ENCODE results near the gene CTNS.

The CTNS gene

DNA sequence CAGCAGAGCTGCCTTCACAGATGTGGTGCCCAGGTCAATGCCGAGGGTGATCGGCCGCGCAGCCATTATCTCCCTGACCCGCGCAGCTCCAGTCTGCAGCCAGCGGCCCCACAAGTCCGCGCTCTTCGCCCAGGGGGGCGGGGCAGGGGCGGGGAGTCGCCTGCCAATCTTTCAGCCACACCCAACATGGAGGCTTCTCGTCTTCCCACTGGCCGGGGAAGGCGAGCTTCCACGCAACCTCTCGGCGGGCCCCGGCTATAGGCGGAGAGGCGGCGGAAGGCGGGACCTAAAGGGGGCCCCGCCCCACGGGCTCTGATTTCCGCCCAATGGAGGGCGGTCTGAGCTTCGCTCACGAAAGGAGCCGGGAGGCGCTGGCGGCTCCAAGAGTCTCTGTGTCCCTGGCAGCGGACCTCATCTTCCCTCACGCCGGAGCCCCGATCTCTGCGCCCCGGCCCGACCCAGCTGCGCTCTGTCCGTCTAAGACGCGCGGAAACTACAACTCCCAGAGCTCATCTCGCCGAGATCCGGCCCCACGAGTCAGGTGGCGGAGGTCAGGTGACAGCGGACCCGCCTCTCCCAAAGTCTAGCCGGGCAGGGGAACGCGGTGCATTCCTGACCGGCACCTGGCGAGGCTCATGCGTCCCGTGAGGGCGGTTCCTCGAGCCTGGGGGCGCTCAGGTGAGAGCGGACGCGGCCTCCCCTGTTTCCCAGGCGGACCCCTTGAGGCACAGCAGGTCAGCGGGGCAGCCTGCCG is at the start of gene CTNS, which contains the start of gene SHPK:
CTNS (plus strand) TSS at position 607 of the 754 bp plus-strand sequence. CDS start 3,447 bp downstream, outside the sequence.
SHPK (minus strand) TSS at position 97 of the 754 bp plus-strand sequence; CDS start at position 66, 31 bp downstream.
- peak; percentile 97 for DNase-seq
- in situ Hi-C loops (cut with MboI; ENCODE audit: low pct_unique_long_range_greater_than_20kb, low sequenced_read_pairs) = no loop called here

DNA sequence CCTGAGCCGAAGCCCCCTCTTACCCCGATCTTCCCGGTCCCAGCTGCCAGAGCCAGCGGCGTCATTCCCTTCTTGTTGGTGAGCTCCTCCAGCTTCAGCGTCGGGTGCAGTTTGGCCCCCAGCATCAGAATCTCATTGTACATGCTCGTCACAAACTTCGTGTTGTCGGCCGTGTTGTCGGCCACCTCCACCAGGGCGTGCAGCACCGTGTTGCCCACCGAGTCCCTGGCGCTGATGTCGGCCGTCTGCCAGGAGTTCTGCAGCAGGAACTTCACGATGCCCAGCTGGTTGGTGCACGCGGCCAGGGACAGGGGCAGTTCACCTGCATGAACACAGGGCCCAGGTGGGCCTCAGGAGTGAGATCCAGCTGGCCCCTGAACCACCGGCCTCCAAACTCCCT is 46.8 kb upstream of the CTNS start:
- DNase-seq = no peak
- in situ Hi-C loops (cut with MboI; ENCODE audit: low pct_unique_long_range_greater_than_20kb, low sequenced_read_pairs) = no loop called here

DNA sequence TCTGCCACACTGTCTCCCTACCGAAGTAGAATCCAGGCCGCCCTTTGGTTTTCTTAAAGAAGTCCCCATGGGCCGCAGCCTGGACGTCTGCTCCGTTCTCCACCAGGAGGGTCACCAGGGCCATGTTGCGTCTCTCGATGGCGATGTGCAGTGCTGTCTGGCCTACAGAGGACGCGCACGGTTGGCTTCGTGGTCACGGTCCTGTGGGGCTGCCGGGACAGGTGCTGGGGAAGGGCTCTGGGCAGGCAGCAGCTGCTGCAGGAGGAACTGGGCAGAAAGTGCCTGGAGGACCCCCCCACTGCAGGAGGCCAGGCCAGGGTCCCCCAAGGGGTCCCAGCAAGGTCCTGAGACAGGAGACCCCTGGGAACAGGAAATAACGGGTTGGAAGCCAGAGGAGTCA is 46.3 kb upstream of the CTNS start:
- no peak for DNase-seq
- in situ Hi-C loops (cut with MboI; ENCODE audit: low pct_unique_long_range_greater_than_20kb, low sequenced_read_pairs) = no loop called here

DNA sequence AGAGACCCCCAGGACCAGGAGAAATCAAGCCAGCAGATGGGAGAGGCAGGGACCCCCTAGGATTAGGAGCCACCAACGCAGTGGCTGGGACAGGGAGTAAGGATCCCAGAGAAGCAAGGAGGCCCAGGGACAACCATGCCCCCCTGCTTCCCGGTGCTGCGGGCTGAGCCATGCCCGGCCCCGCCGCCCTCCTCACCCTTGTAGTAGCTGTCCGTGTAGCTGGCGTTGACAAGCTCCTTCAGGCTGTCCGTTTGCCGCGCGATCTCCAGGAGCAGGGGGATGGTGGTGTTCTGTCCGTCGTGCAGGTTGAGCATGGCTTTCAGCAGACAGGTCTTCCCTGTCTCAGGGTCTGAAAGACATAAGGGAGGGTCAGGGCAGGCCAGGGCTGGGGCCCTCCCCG is 45.8 kb upstream of the CTNS start:
- no peak for DNase-seq
- in situ Hi-C loops (cut with MboI; ENCODE audit: low pct_unique_long_range_greater_than_20kb, low sequenced_read_pairs) = no loop called here

DNA sequence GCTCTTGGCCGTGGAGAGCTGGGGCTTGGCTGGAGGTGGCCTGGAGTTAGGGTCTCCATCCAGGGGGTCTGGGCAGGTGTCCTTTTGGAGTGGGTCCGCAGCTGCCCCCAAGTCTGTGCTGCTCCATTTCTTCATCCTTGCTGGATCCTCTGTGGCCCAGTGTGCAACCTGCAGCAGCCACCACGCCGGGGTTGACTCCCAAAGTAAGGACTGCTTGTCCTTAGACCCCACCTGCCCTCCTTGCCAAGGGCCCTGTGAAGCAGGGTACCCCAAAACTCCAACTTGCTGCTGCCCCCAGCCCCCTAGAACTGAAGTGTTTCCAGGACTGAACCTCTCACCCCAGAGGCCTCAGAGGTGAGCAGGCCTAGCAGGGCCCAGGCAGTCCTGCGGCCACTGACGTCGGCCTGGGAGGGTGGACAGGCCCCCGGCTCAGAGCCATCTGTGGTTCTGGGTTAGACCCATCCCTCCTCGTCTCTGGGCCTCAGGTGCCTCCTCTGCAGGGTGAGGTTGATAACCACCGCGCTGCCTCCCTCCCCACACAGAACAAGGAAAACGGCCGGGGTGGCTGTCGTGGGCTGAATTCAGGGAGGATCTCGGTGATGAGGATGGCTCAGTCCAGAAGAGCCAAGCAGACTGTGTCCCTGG is 44.2 kb upstream of the CTNS start:
- in situ Hi-C loops (cut with MboI; ENCODE audit: low pct_unique_long_range_greater_than_20kb, low sequenced_read_pairs) = no loop called here
- no peak for DNase-seq

DNA sequence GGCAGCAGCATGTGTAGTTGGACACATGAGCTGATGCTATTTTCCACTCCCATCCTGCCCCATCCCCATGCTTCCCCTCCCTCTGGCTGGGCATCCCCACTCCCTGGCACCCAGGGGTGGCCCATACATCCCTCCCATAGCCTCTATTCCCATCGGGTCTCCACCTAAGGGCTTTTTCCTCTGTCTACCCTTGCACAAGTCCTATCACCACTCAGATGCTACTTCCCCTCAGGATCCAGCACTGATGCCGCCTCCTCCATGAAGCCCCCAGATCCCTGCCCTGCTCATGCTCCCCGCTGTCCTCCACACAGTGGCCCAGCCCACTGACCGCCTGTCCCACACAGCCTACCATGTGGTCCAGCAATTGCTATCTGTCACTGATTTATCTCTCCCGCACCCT is 43.2 kb upstream of the CTNS start:
- DNase-seq = no peak

DNA sequence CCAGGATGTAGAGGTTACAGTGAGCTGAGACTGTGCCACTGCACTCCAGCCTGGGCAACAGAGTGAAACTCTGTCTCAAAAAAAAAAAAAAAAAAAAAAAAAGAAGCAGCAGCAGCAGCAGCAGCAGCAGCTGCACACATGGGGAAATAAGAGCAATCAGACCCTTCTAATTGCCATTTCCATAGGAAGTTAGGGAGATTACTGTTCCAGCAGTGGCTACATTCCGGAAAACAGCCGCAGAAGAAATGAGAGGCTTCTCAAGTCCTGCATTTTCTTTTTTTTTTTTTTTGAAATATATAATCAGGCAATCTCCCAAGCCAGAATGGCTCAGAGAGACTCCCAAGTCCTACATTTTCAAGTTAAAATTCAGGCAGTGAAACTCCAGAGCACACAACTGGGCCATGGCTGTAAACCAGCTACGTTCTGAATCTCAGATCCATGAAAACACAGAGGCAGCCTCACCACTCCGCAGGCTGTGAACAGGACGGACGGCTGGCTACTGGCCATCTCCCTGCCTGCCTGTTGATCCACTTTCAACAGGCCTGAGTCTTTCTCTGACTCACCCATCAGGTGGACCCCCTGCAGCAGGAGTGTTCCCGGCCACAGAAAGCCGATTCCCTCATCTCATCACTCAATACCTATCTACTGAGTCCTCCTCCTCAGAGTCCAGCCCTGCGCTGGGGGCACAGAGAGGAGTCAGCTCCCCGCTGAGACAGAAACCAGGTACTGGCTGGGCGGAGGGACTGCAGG is 42.3 kb upstream of the CTNS start:
- DNase-seq = no peak
- in situ Hi-C loops (cut with MboI; ENCODE audit: low pct_unique_long_range_greater_than_20kb, low sequenced_read_pairs) = no loop called here

More for the DNA sequence above, 43.2 kb upstream of the CTNS start:
- in situ Hi-C loops (cut with MboI; ENCODE audit: low pct_unique_long_range_greater_than_20kb, low sequenced_read_pairs) = no loop called here

DNA sequence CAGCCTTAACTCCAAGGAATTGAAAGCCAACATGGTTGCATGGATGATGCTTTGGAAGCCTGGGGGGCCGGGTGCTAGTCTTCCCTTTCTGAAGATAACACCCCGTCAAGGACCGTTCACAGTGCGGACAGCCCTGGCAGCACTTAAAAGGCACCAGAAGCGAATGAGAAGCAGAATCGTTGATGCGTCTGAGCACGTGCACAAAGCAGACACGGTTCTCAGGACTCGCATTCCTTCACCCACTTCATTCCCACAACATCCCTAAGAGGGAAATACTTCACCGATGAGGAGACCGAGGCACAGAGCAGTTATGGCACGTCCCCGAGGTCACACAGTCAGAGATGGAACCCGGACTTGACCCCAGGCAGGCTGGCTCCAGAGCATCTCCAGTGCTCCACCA is 41.6 kb upstream of the CTNS start:
- in situ Hi-C loops (cut with MboI; ENCODE audit: low pct_unique_long_range_greater_than_20kb, low sequenced_read_pairs) = no loop called here
- no peak for DNase-seq

DNA sequence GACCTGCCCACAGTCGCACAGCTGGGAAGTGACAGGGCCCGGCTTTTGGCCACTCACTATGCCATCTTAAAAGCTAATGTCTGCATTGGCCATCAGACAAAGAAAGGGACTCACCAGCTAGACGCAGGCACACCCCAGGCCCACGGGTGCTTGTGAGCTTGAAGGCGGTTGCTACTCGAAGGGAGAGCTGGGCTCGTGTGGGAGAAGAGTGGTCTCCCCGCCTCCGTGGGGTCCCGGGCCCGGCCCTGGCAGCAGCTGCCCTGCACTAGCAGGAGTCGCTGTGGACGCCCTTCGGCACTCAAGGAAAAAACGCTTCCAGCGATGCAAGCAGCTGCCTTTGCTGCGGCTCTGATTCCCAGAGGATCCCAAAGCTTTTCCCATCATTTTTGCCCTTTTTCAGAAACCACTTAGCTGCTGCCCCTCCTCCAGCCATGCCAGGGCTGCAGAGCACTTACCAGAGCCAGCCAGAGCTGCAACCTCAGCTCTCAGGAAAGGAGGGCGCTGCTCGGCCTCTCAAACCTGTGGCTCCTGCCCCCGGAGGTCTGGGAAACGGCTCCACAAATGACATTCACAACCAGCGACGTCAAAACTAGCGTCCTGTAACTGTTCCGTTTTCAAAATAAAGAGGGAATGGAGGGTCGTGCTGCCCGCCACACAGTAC is 39.6 kb upstream of the CTNS start:
- in situ Hi-C loops (cut with MboI; ENCODE audit: low pct_unique_long_range_greater_than_20kb, low sequenced_read_pairs) = no loop called here
- no peak for DNase-seq

DNA sequence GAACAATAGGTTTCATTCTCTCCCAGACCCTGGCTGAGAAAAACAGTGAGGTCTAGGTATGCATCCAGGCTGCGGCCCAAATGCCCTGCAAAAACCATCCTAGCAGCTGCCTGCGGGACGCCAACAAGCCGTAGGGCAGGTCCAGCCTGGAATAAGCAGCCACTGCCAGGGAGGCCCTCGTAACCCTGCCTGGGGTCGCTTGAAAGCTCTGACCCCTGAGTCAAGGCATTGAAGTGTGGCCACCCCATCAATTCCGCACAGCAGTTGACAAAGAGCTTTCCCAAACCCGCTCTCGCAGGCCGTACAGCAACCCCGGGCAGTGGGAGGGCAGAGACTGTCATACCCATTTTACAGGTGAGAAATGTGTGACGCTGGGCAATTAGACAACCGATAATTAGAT is 38.5 kb upstream of the CTNS start:
- in situ Hi-C loops (cut with MboI; ENCODE audit: low pct_unique_long_range_greater_than_20kb, low sequenced_read_pairs) = no loop called here
- DNase-seq = no peak

DNA sequence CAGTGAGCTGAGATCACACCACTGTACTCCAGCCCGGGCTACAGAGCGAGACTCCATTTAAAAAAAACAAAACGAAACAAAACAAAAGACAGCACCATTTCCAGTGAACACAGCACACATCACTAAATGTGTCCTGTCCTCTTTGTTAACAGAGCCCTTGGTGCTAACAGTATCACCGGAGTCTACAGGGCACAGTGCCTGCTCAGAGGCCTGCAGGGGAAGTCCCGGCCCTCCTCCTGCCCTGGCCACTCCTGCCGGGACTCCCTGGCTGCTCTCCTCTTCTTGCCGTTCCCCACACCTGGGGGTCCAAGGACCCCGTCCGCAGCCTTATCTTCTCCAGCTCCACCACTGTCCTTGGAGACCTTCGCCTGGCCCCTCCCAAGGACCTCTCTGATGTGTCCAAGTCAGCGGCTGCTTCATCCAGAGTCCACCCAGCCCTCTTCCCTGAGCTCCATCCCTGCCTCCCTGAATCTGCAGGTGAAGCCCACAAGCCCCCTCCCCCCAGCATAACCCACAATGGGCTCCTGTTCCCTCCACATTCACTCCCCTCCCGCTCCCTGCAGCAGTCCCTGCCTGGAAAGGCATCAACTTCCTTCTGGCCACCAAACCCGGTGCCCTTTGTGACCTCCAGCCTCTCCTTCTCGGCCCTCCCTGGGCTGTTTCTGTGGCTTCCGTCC is 35.9 kb upstream of the CTNS start:
- no peak for DNase-seq
- in situ Hi-C loops (cut with MboI; ENCODE audit: low pct_unique_long_range_greater_than_20kb, low sequenced_read_pairs) = no loop called here

DNA sequence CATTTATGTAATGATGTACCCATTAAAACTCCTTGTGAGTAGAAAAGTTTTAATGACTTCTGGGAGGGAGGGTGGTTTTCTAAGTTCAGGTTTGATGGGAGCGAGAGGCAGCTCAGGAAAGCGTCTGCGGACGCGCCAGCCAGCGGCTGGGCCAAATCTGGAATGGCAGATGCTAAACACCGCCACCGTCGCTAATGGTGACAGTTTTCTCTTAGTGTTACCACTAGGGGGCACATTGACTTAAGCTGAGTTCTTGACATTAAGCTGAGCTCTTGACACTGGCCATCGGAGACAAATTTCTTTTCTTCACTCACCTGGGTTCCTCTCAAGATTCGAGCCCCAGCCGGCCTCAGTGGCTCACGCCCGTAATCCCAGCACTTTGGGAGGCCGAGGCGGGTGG is 34.1 kb upstream of the CTNS start:
- in situ Hi-C loops (cut with MboI; ENCODE audit: low pct_unique_long_range_greater_than_20kb, low sequenced_read_pairs) = no loop called here
- DNase-seq = peak; percentile 69

DNA sequence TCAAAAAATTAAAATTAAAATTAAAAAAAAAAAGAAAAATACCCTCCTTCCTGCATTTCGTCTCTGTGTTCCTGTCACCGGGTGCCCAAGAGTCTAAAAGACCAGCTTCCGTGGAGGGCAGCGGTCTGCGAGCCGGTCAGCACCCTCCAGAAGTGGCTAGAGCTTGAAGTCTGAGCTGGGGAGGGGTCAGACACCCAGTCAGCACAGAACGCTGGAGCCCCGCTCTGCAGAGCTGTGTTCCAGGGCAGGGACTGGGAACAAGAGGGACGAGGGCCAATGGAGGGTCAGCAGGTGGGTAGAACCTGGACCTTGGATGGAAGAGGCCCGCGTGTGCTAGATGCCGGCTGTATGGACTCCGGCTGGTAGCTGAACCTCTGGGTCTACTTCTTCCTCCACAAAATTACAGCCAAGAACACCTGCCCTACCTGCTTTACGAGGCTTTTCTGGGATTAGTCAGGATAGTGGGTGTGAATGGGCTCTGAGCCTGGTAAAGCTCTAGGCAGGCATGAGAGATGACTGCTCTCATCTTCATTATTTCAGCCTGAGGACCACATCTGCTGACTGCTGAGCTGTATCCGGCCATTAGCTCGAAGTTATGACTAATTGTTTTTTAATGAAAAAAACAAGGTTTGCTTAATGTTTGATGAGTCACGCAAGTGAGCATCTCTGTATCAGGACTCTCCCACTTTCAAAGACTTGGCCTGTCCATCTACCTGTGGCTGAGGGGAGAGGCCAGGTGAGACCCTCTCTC is 33.3 kb upstream of the CTNS start:
- no peak for DNase-seq

DNA sequence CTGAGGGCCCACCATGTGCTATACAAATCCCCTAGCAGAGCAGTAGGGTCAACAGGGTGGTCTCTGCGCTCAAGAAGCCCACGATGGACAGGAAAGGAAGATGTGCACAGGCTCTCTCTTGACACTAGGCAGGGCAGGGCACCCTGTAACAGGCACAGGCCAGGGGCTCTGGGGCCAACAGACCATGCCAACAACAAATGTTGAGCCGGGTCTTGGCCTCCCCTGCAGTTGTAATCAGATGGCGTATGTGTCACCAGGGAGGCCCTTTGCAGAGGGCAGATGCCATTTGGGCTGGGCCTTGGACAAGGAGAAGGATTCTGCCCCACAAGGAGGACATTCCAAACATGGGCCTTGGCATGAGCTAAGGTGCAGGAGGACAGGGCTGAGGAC is 32.7 kb upstream of the CTNS start:
- no peak for DNase-seq
- in situ Hi-C loops (cut with MboI; ENCODE audit: low pct_unique_long_range_greater_than_20kb, low sequenced_read_pairs) = no loop called here

More for the DNA sequence above, 33.3 kb upstream of the CTNS start:
- in situ Hi-C loops (cut with MboI; ENCODE audit: low pct_unique_long_range_greater_than_20kb, low sequenced_read_pairs) = no loop called here

DNA sequence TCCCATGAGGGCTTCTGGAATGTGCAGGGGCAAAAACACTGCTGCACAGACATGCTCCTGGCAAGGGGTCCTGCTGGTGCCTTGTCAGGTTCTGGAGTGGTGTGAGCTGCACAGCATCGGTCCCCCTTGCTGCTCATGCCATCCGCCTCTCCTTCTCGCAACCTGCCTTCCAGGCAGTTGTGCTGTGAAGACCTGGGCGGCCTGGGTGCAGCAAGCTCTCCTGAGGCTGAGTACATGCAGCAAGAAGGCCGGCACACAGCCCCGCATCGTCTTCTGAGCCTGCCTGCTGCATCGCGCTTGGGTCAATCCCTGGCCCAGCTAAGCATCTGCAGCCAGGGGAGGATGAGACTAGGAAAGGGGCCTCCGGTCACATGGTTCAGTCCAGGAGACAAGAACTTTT is 26.9 kb upstream of the CTNS start:
- in situ Hi-C loops (cut with MboI; ENCODE audit: low pct_unique_long_range_greater_than_20kb, low sequenced_read_pairs) = no loop called here
- DNase-seq = no peak

DNA sequence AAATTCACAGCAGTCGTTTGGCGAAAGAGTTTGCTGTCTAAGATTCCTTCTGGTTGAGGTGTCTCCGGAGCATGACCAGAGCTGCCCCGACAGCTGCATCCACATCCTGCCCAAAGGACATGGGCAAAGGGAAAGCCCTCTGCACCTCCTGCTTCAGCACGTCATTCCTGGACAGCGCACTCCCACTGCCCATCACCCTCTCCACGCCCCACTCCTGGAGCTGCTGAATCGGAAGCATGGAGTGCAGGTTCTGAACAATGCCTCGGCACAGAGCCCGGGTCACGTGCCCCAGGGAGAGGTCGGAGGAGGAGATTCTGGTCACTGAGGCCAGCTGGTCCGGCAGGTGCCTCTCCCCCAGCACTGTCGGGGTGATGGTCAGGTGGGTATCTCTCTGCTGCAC is 26.0 kb upstream of the CTNS start:
- no peak for DNase-seq
- in situ Hi-C loops (cut with MboI; ENCODE audit: low pct_unique_long_range_greater_than_20kb, low sequenced_read_pairs) = no loop called here

DNA sequence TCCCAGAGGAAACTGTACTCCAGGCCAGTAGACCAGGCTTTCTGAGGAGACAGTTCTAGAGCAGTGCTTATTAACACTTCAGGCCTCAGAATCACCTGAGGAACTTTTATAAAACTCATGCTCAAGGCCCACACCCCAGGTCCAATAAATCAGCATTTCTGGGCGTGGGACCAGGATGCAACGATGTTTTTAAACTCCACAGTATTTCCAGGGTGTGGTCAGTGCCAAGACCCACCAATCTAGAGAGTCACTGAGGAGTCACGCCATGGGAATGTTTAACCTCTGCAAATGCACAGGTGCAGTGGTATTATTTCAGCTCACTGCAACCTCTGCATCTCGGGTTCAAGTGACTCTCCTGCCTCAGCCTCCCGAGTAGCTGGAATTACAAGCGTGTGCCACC is 23.4 kb upstream of the CTNS start:
- in situ Hi-C loops (cut with MboI; ENCODE audit: low pct_unique_long_range_greater_than_20kb, low sequenced_read_pairs) = no loop called here
- DNase-seq = no peak

DNA sequence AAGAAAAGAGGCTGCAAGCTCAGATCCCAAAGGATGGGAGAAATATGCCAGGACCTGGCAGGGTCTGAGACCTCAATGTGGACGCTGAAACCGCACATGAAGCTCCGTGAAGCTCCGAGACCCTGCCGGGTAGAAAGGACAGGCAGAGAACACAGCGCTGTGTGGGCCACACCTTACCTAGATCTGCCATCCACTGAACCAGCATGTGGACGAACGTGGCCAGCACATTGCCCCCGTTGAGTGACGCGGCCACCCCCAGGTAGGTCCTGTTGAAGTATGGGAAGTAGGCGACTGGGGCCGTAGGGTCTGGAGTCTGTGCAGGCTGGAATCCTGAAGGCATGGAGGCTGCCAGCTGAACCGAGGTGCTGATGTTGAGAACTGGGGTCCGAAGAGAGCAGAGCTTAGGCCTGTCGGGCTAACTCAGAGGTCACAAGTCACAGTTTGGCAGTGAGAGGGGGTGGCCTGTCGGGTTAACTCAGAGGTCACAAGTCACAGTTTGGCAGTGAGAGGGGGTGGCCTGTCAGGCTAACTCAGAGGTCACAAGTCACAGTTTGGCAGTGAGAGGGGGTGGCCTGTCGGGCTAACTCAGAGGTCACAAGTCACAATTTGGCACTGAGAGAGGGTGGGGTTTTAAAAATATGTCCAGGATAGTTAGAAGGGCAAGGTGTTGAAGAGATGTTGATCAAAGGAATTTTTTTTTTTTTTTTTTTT is 21.2 kb upstream of the CTNS start:
- in situ Hi-C loops (cut with MboI; ENCODE audit: low pct_unique_long_range_greater_than_20kb, low sequenced_read_pairs) = no loop called here
- no peak for DNase-seq

Data from KBM-7 (cell line).